D721Med (cell line): ENCODE data around the gene CENPB.

Source experiments
- DNase-seq: peaks from one replicate; pipeline ENCODE4 v3.0.0; 2011; ENCODE audit warnings: low spot score; ENCODE audit not compliant: insufficient read length
- FAIRE-seq: peaks from 2 replicates; lab custom pipeline; 2011; peaks lifted over from hg19 to GRCh38; lab: Jason Lieb, UNC
- TF ChIP-seq, protein P1 (sequence below): IDR thresholded peaks from 2 replicates; pipeline ENCODE4 v1.5.1; 2012; ENCODE audit warnings: mild to moderate bottlenecking, control low read depth; ENCODE audit not compliant: insufficient read depth; ENCODE audit errors: missing control alignments

Gene CENPB

DNA sequence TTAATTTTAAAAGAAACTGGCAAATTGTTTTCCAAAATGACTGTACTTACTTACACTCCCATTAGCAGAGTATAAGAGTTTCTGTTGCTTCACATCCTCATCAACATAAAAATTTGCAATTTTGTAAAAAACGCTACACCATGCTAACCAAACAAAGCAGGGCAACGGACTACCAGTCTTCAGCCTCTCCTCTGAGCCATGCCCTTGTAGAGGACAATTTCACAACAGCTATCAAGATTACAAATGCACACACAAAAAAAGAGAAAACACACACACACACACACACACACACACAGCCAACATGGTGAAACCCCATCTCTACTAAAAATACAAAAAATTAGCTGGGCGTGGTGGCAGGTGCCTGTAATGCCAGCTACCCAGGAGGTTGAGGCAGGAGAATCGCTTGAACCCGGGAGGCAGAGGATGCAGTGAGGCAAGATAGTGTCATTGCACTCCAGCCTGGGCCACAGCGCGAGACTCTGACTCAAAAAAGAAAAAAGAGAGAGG, 14.9 kb downstream of the CENPB start:
- no peak for FAIRE-seq
- TF ChIP-seq, protein P1, sequence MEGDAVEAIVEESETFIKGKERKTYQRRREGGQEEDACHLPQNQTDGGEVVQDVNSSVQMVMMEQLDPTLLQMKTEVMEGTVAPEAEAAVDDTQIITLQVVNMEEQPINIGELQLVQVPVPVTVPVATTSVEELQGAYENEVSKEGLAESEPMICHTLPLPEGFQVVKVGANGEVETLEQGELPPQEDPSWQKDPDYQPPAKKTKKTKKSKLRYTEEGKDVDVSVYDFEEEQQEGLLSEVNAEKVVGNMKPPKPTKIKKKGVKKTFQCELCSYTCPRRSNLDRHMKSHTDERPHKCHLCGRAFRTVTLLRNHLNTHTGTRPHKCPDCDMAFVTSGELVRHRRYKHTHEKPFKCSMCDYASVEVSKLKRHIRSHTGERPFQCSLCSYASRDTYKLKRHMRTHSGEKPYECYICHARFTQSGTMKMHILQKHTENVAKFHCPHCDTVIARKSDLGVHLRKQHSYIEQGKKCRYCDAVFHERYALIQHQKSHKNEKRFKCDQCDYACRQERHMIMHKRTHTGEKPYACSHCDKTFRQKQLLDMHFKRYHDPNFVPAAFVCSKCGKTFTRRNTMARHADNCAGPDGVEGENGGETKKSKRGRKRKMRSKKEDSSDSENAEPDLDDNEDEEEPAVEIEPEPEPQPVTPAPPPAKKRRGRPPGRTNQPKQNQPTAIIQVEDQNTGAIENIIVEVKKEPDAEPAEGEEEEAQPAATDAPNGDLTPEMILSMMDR: no peak
- DNase-seq: no peak

DNA sequence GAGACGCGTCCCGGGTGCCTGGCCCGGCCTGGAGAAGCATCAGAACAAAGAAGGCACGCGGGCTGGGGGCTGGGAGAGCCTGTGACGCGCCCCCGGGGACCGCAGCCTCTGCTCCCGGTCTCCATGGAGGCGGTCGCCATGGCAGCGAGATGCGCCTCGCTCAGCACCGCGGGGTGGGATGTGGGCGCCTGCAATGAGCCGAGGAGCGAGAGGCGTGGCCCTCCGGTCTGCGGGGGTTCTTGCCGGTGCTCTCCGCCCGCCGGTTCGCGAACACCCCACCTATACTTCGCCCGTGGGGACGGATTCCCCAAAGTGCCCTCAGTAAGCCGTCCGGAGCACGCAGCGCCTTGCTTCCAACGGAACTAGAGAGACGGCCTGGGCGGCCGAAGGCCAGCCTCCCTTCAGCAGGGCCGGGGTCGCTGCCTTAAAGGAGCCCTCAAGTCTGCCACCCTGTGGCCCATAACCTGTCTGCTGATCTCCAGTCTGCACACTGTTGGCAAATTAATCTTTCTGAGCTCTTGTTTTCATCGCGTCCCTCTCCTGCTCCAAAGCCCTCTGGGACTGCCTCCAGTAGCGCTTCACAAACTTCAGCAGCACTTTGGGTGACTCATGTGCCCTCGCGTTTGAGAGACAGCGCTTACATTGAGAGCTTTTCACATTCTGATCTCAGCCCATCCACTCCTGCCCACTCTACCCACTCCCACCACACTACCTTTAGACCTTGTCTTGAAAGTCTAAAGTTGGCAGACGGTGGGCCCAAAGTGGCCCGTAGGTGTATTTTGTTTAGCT, 18.0 kb downstream of the CENPB start:
- TF ChIP-seq, protein P1: peak; percentile 55
- FAIRE-seq (no peak), DNase-seq (peak; percentile 47)

DNA sequence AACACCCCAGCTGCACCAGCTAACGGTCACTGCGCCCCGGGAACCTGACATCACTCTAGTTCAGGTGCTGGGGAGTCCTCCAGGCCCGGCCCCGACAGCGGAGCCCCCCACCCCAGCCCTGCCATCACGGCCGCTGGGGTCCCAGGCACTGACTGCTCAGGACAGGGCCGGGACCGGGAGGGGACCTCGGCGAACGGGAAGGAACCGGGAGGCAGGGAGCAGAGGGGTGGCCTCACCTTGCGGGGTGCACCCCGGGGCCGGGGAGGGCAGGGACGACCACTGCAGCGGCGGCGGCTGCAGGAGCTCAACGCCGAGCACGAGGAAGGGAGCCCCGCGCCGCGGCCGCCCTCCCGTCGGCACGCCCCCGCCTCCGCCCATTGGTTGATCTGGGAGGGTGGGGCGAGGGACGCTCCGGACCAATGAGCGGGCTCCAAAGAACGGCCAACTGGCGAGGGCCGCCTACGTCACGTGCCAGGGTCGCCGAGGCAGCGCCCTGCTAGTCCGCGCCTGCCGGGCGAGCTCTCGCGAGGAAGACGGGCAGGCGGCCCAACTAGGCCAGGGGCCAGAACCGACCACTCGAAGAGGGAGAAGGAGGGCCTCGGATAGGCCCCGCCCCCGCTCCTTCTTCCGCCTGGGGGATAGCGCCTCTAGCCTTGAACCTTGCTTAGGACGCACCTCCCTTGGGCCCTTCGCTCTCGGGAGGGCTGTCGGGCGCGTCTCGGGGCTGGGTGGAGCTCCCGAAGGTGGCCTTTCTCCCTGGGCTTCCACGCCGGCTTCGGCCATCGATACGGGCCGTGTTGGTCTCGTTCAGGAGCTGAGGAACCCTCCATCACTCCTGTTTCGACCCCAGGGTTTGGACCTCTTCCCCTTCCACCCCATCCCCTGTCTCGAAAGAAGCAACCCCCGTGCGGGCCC, 18.9 kb downstream of the CENPB start, which contains the start of gene ADISSP:
Gene ADISSP, minus strand, starts transcription at position 327 of the 915 bp plus-strand sequence. CDS start 7,653 bp downstream, outside the sequence.
- TF ChIP-seq, protein P1: no peak
- FAIRE-seq (no peak), DNase-seq (peak; percentile 60)

DNA sequence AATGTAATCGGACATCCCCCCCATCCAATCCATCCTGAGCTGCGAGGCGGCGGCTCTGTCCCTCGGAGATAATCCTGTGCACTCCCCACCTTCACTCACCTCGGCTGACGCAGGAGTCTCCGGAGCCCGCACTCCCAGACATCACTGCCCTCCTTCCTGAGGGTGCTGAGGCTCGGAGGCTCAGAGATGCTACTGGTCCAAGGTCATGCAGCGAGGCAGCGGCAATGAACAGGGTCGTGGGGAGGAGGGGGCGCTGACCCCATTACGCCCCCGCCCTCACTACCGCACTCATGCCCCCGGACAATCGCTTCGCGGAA, 19.5 kb downstream of the CENPB start:
- FAIRE-seq: no peak
- no peak for DNase-seq
- TF ChIP-seq, protein P1: no peak

DNA sequence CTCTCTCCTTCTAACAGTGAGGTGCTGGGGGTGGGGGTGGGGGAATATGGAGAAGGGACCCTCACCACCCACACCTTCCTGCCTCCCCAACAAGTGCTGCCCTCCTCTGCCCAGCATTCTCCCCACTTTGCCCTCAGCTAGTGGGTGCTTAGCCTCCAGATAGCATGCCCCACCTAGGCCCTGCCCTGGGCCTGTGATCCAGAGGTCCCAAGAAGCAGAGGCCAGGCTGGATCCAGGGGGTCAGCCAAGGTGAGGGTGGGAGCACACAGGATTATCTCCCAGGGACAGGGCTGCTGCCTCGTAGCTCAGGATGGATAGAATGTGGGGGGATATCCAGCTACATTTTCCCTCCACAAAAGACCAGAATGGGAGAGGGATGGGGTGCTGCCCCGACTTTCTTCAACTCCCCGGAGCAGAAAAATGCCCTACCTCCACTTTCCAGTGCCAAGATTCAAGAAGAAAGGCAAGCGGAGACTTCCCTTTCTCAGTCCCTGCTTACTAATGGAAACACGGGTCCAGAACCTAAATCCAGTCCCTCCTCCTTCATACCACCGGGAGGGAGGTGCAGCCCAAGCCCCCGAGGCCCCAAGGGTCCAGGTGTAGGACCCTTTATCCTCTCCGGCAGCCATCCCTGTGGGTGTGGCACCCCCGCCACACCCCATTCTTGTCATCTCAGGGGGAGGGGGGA, 20.0 kb downstream of the CENPB start:
- no peak for FAIRE-seq
- TF ChIP-seq, protein P1: no peak

DNA sequence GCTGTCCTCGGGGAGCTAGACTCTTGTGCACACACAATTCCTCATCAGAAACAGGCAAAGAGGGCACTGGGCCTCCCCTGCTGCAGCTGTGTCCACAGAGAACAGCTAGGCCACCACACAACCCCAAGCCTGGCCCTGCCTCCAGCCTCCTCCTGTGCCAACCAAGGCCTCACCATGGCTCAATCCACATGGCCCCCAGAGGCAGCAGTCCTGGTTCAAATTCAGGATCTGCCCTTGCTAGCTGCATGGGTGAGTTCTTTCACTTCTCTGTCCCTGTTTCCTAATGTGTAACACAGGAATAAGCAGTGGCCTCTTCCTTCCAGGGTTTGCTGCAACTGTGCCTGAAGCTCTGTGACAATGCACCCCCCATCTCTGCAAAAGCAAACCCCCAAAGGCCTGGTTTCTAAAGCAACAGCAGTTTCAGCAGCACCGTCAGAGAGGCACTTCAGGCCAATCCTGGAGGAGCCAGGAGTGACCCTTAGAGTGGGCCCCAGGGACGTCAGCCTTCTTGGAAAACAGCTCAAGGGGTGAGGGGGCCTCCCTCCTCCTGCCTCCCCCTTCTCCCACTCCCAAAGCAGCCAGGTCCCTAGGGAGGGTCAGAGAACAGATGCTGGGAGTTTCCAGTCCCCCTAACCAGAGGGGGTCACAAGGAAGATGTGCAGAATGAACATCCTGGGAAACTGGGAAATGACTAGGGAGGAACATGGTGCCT, 21.2 kb downstream of the CENPB start:
- DNase-seq: no peak
- TF ChIP-seq, protein P1: no peak

More for the DNA sequence above, 20.0 kb downstream of the CENPB start:
- DNase-seq: no peak

More for the DNA sequence above, 21.2 kb downstream of the CENPB start:
- FAIRE-seq: no peak
